SK-MEL-5 (cell line): Measurements from ENCODE around the gene WBP1L. TPM values are rescaled to one million over a fixed set of nuclear protein-coding genes. Genes with fewer than 3 reads are reported as not detected.

Experiments
- DNase-seq: peaks from one replicate; pipeline ENCODE4 v3.0.0-alpha.2; 2016; ENCODE audit warnings: low read depth, low spot score
- in situ Hi-C: cut with HindIII; loops from 2 replicates; pipeline ENCODE4 v1.10.0; 2016; ENCODE audit warnings: low sequenced_read_pairs, high pct_unique_total_duplicates, low pct_unique_long_range_greater_than_20kb
- total RNA-seq: library from RNA; depleted of rRNA; stranded (reverse); fragments of >200 nt; shearing (Covaris generic); gene quantifications from 2 replicates; pipeline ENCODE4 v1.2.3, GENCODE V29; 2014

WBP1L gene
- total RNA-seq, 1 experiment from 2014 or later: 12.8 TPM

- DNase-seq: peak; percentile 86
- in situ Hi-C loops: no loop called here
Observed at GRCh38 chr10:102769375-102770107, 25.8 kb downstream of the WBP1L start.

GRCh38 chr10:102770108-102770482 is 26.3 kb downstream of the WBP1L start:
- in situ Hi-C loops: no loop called here
- DNase-seq: no peak

GRCh38 chr10:102770792-102771191 is 27.0 kb downstream of the WBP1L start:
- in situ Hi-C loops: no loop called here
- DNase-seq: no peak

GRCh38 chr10:102773320-102773719 is 29.6 kb downstream of the WBP1L start:
- no peak for DNase-seq
- in situ Hi-C loops: no loop called here

GRCh38 chr10:102773986-102774385 is 30.2 kb downstream of the WBP1L start:
- in situ Hi-C loops: no loop called here
- DNase-seq: no peak

GRCh38 chr10:102775201-102775934 is 31.6 kb downstream of the WBP1L start:
- no peak for DNase-seq
- in situ Hi-C loops: no loop called here

- DNase-seq: peak; percentile 65
- in situ Hi-C loops: no loop called here
Observed at GRCh38 chr10:102775935-102776669, 32.4 kb downstream of the WBP1L start.

GRCh38 chr10:102776779-102777456 is 33.2 kb downstream of the WBP1L start:
- in situ Hi-C loops: no loop called here
- peak; percentile 45 for DNase-seq

- no peak for DNase-seq
- in situ Hi-C loops: no loop called here
Observed at GRCh38 chr10:102777711-102778453, 34.1 kb downstream of the WBP1L start.

- no peak for DNase-seq
- in situ Hi-C loops: no loop called here
Observed at GRCh38 chr10:102778781-102779180, 35.0 kb downstream of the WBP1L start.

- in situ Hi-C loops: no loop called here
- no peak for DNase-seq
Observed at GRCh38 chr10:102779680-102780526, 36.2 kb downstream of the WBP1L start.

- no peak for DNase-seq
- in situ Hi-C loops: no loop called here
Observed at GRCh38 chr10:102780527-102780808, 36.7 kb downstream of the WBP1L start.

- in situ Hi-C loops: no loop called here
- no peak for DNase-seq
Observed at GRCh38 chr10:102781090-102781920, 37.6 kb downstream of the WBP1L start.

- DNase-seq: no peak
- in situ Hi-C loops: no loop called here
Observed at GRCh38 chr10:102781921-102782557, 38.3 kb downstream of the WBP1L start.

GRCh38 chr10:102782673-102783551 is 39.2 kb downstream of the WBP1L start:
- in situ Hi-C loops: no loop called here
- no peak for DNase-seq
